AG04449 (cell line): ENCODE measurements around the gene GALNT14.

Source experiments
- CTCF ChIA-PET: fragments of 350-600 bp; formaldehyde crosslinking; extraction: SDS; loops from one replicate; lab custom pipeline; 2021; ENCODE audit warnings: antibody characterized with exemption; lab: Yijun Ruan, JAX
- POLR2A ChIA-PET: fragments of 400-600, 350-600 bp; formaldehyde crosslinking; extraction: SDS; loops from one replicate; lab custom pipeline; 2020; ENCODE audit warnings: antibody characterized with exemption, inconsistent platforms; lab: Yijun Ruan, JAX
- DNase-seq: peaks from one replicate; pipeline ENCODE4 v3.0.0-alpha.2; 2010; ENCODE audit warnings: low read depth, low spot score
- H3K4me3 ChIP-seq: 2 replicates; pipeline ENCODE4 v1.5.1; 2011; ENCODE audit warnings: low read depth, mild to moderate bottlenecking, control low read depth, low read length
- TF ChIP-seq, protein P1 (sequence below): IDR thresholded peaks from one replicate; pipeline ENCODE4 v1.5.1; 2011; ENCODE audit warnings: mild to moderate bottlenecking, moderate library complexity, low read length, control low read depth, inconsistent platforms; ENCODE audit not compliant: insufficient read depth; ENCODE audit errors: missing control alignments

The GALNT14 gene

DNA sequence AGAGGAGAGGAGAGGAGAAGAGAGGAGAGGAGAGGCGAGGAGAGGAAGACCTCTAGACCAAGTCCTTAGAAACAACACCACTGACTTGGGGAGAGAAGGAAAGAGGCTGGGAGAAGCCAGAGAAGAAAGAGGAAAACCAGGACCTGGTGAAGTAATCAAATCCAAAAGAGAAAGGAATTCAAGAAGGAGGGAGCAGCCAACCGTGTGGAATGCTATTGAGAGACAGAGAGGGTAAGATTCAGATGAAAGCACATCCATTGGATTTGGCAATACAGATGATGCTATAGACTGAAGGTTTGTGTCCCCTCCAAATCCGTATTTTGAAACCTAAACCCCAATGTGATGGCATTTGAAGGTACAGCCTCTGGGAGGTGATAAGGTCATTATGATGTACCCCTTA lies 50.7 kb downstream of the GALNT14 start:
- no peak for DNase-seq
- no peak overlapping the region for H3K4me3 ChIP-seq
- TF ChIP-seq, protein P1, sequence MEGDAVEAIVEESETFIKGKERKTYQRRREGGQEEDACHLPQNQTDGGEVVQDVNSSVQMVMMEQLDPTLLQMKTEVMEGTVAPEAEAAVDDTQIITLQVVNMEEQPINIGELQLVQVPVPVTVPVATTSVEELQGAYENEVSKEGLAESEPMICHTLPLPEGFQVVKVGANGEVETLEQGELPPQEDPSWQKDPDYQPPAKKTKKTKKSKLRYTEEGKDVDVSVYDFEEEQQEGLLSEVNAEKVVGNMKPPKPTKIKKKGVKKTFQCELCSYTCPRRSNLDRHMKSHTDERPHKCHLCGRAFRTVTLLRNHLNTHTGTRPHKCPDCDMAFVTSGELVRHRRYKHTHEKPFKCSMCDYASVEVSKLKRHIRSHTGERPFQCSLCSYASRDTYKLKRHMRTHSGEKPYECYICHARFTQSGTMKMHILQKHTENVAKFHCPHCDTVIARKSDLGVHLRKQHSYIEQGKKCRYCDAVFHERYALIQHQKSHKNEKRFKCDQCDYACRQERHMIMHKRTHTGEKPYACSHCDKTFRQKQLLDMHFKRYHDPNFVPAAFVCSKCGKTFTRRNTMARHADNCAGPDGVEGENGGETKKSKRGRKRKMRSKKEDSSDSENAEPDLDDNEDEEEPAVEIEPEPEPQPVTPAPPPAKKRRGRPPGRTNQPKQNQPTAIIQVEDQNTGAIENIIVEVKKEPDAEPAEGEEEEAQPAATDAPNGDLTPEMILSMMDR, result no peak
- ChIA-PET CTCF (no interaction called here), POLR2A (no interaction called here)

DNA sequence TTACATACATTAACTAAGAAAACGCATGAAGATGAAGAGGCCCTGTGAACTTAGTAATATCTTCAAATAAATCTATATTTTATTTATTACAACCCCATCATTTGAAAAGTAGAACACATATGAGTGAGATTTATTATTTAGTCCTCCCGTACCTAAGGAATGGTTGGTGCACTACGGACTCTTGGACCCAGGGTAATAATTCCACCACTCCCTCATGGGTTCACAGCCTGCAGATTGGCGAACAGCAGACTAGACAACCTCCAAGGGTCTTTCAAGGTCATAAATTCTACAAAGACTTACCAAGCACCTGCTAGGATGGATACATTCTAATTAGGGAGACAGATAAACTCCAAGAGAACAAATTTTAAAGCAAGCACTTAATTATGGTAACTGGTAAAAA lies 51.6 kb downstream of the GALNT14 start:
- no peak for DNase-seq
- TF ChIP-seq, protein P1, result no peak
- ChIA-PET CTCF (no interaction called here), POLR2A (no interaction called here)
- H3K4me3 ChIP-seq, result no peak overlapping the region

DNA sequence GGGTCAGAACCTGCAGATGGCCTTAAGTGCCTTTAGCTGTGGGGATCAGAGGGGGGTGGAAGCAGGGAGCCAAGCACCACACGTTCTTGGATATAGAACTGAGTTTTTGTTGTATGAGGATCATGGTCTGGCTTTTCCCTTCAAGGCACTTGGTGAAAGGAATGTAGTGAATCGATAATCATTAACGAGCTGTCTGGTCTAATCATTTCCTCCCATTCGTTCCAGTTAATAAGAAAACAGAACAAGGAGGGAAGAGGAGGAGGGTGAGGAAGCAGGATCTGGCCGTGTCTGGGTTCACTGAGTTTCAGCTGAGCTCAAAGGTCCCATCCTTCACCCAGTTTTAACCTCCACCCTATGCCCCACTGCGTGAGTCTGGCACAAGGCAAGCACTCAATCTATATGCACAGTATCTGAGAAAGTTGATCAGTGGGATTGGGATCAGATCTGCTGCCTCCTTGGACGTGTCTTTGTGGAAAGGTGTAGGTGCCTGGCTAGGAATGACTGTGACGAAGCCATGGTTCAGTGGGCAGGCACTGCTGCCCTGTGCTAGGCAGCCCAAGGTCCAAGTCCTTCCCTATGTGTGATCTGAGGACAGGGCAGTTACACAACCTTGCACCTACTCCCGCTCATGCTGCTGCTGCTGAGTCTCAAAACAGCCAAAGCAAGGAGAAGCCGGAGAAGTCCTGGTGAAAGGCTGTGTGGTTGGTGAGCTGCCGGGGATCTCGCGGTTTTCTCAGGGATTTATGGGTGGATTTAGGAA lies 54.8 kb downstream of the GALNT14 start:
- ChIA-PET POLR2A (no interaction called here), CTCF (no interaction called here)
- no peak for DNase-seq
- H3K4me3 ChIP-seq, result no peak overlapping the region
- TF ChIP-seq, protein P1, result no peak

DNA sequence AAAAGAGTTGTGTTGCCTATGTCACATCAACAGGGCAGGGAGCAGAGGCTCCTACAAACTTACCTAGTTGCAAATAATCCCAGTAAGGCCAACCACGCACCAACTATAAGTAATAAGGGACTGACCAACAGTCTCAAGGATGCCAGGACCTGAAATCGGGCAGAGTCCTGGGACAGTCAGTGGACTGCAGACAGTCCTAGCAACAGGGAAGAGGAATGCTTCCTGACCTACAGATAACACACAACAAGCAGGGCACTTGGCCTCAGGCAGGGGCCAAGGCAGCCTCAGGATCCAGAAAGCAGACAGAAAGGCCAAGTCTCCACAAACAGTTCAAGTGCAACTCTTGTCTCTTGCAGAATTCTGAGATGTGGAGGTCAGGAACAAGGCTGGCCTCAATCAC lies 56.2 kb downstream of the GALNT14 start:
- ChIA-PET POLR2A (no interaction called here), CTCF (no interaction called here)
- H3K4me3 ChIP-seq, result no peak overlapping the region
- TF ChIP-seq, protein P1, result no peak
- DNase-seq, result no peak

DNA sequence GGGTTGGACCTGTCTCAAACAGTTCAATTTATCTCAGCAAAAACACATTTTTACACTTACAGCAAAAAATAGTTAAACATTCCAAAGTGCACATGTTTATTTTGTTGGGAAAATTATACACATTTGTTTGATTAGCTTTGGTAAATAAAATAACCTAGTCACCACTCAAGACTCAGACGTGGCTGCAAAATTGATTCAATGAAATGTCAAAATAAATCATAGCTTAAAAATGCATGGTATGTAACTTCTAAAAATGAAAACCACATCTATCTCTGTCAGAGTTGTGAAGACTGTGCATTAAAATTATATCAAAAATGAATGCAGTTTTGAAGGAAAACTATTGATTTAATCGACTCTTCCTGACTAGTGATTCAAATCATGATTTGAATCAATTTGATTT lies 56.7 kb downstream of the GALNT14 start:
- TF ChIP-seq, protein P1, result no peak
- POLR2A ChIA-PET, result no interaction called here
- CTCF ChIA-PET, result no interaction called here
- no peak for DNase-seq
- no peak overlapping the region for H3K4me3 ChIP-seq

DNA sequence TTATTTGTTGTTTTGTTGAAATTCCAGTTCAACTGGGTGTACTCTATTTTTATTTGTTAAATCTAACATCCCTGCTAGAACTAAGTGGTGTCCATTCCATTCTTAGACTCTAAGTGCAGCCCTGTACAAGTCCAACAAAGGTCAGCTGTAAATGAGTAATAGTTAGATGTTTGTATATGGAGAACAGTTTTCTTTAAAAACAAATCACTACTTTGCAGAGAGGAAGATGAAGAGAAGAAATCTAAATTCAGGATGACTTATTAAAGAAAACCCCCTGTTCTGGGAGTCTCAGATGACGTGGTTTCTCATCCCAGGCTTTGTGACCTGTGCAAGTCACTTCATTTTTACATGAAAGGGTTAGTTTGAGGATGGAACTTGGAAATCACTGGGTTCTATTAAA lies 57.9 kb downstream of the GALNT14 start:
- TF ChIP-seq, protein P1, result no peak
- ChIA-PET POLR2A (no interaction called here), CTCF (no interaction called here)
- DNase-seq, result no peak
- H3K4me3 ChIP-seq, result no peak overlapping the region
